HG03378 (cell line): ENCODE data around the gene SPPL2C.

Experiments
- ATAC-seq: cut with Tn5 transposase; IDR thresholded peaks from one replicate; pipeline ENCODE4 v1.9.1; 2021; ENCODE audit warnings: mild to moderate bottlenecking, moderate library complexity; ENCODE audit not compliant: unreplicated experiment

Gene SPPL2C

GRCh38 chr17:45828171-45828570 is 16.5 kb upstream of the SPPL2C start:
- ATAC-seq = no peak

- no peak for ATAC-seq
Measured at GRCh38 chr17:45828582-45829133, 16.0 kb upstream of the SPPL2C start.

- ATAC-seq = no peak
Measured at GRCh38 chr17:45833920-45834319, 10.8 kb upstream of the SPPL2C start.

GRCh38 chr17:45834471-45835396 is 9.9 kb upstream of the SPPL2C start:
- no peak for ATAC-seq

GRCh38 chr17:45835481-45835880 is 9.2 kb upstream of the SPPL2C start:
- ATAC-seq = no peak

- no peak for ATAC-seq
Measured at GRCh38 chr17:45836047-45837044, 8.3 kb upstream of the SPPL2C start.

GRCh38 chr17:45837187-45837586 is 7.5 kb upstream of the SPPL2C start:
- ATAC-seq = no peak

- ATAC-seq = no peak
Measured at GRCh38 chr17:45837603-45838002, 7.1 kb upstream of the SPPL2C start.

GRCh38 chr17:45838751-45839295 is 5.9 kb upstream of the SPPL2C start:
- ATAC-seq = no peak

- ATAC-seq = no peak
Measured at GRCh38 chr17:45839442-45839841, 5.2 kb upstream of the SPPL2C start.

- no peak for ATAC-seq
Measured at GRCh38 chr17:45841186-45841585, 3.5 kb upstream of the SPPL2C start.

- no peak for ATAC-seq
Measured at GRCh38 chr17:45841883-45842525, 2.7 kb upstream of the SPPL2C start.

- no peak for ATAC-seq
Measured at GRCh38 chr17:45843722-45844121, 959 bp upstream of the SPPL2C start.

- no peak for ATAC-seq
Measured at GRCh38 chr17:45845376-45846185, 900 bp downstream of the SPPL2C start.

- ATAC-seq = no peak
Measured at GRCh38 chr17:45846223-45846622, 1.5 kb downstream of the SPPL2C start.

GRCh38 chr17:45846646-45847045 is 2.0 kb downstream of the SPPL2C start:
- ATAC-seq = no peak

- ATAC-seq = no peak
Measured at GRCh38 chr17:45847101-45847500, 2.4 kb downstream of the SPPL2C start.

- ATAC-seq = no peak
Measured at GRCh38 chr17:45847747-45848146, 3.1 kb downstream of the SPPL2C start.

GRCh38 chr17:45848405-45848804 is 3.7 kb downstream of the SPPL2C start:
- ATAC-seq = no peak
